GM19023 (cell line): ENCODE measurements around the gene FAM47A.

Experiments
- ATAC-seq: cut with Tn5 transposase; IDR thresholded peaks from one replicate; pipeline ENCODE4 v1.9.1; 2021; ENCODE audit warnings: mild to moderate bottlenecking, moderate library complexity; ENCODE audit not compliant: unreplicated experiment

FAM47A gene

DNA sequence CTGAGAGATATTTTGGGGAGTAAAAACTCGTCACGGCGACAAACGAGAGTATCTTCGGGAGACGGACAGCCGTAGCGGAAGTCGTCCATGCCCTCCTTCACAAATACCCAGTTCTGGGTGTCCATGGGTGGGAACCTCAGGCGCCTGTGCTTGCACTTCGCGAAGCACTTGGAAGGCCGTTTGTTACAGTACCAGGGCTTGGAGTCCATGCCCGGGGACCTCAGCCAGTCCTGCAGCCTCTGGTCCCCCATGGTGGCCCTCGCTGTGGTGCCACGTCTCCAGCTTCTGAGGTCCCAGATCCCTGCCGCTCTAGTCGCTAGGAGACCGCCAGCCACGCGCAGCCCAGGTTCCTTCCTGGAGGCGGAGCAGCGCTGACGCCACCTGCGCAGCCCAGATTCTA, at the start of gene FAM47A:
TSS of gene FAM47A (minus strand) at position 287 of the 400 bp plus-strand sequence. CDS start at position 251, 36 bp downstream.
- ATAC-seq = no peak

DNA sequence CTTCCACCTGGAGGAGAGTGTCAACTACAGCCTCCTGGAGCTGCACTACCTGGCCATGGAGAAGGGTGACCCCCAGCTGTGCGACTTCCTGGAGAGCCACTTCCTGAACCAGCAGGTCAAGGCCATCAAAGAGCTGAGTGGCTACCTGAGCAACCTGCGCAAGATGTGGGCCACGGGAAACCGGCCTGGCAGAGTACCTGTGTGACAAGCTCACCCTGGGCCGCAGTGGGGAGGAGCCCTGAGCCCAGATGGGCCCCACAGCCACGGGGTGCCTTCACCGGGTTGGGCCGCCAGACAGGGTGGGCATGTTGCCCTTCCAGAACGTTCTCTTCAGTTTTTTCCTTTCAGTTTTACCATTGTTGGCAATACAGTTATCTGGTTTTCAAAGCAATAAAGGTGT, 15.2 kb upstream of the FAM47A start:
- ATAC-seq = no peak

DNA sequence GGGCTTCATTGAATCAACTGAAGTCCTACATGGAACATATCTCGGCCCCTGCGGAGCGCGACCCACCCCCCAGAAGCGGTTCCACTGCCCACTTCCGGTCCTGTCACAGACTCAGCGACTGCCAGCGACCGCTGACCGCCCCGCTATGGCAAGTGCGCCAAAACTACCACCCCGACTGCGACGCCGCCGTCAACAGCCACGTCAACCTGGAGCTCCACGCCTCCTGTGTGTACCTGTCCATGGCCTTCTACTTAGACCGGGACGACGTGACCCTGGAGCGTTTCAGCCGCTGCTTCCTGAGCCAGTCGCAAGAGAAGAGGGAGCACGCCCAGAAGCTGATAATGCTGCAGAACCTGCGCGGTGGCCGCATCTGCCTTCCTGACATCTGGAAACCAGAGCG, 14.8 kb upstream of the FAM47A start:
- ATAC-seq = no peak

DNA sequence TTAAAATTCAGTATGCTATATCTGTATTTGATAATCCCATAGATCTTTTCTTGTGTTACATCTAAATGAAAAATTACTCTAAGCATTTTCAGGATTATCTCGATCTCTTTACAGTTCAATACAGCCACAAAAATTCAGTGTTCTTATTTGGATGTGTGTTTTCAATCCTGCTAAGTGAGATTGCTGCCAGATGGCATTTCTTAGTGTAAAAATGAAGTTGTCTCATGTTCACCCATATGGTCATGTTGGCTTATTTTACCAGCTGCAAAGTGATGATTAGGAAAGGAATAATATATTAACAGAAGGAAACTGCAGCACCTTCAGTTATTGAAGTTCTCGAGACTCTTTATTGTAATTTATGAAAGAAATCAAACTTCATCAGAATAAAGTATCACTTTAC, 12.1 kb upstream of the FAM47A start:
- no peak for ATAC-seq

DNA sequence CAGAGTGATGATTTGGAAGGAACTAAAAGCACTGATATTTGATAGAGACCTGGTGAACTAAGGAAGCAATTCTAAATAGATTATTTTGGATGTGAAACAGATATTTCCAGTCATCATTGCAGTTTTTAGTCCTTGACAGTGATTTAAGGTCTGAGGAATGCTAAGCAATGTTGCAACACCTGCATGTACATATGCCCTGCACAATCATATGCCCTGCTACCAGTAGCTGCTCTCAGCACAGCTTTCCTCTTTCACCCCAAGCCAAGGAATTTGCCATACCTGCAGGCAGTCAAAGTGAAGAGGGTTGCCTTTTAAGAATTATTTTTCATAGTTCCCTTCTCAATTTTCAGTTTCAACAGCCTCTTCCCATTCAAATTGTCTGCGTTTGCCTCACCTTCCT, 8.7 kb upstream of the FAM47A start:
- ATAC-seq = no peak

DNA sequence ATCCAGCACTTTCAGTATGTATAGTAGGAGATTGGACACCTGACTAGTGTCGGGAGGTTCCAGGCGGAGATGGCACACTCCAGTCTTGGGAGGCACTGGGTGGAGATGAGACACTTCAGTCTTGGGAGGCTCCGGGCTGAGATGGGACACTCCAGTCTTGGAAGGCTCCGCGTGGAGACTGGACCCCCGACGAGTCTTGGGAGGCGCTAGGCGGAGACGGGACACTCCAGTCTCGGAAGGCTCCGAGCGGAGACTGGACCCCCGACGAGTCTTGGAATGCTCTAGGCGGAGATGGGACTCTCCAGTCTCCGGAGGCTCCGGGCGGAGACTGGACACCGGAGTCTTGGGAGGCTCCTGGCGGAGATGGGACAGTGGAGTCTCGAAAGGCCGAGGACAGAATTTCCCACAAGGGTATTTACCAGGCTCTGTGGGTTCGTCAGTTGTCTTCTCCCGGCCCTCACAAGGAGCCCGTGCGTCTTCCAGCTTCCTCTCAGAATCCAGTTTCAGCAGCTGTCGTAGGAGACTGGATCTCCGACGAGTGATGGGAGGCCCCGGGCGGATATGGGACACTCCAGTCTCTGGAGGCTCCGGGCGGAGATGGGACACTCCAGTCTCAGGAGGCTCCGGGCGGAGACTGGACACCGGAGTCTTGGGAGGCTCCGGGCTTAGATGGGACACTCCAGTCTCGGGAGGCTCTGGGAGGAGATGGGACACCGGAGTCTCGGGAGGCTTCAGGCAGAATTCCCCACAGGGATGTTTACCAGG, 952 bp downstream of the FAM47A start:
- no peak for ATAC-seq

DNA sequence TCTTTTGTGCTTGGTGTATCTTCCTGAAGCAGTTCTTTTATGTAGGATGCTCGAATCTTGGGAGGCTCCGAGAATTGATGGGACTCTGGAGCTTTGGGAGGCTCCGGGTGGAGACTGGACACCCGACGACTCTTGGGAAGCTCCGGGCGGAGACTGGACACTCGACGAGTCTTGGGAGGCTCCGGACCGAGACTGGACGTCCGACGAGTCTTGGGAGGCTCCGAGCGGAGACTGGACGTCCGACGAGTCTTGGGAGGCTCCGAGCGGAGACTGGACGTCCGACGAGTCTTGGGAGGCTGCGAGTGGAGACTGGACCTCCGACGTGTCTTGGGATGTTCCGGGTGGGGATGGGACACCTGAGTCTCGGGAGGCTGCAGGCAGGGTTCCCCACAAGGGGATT, 1.6 kb downstream of the FAM47A start:
- no peak for ATAC-seq

DNA sequence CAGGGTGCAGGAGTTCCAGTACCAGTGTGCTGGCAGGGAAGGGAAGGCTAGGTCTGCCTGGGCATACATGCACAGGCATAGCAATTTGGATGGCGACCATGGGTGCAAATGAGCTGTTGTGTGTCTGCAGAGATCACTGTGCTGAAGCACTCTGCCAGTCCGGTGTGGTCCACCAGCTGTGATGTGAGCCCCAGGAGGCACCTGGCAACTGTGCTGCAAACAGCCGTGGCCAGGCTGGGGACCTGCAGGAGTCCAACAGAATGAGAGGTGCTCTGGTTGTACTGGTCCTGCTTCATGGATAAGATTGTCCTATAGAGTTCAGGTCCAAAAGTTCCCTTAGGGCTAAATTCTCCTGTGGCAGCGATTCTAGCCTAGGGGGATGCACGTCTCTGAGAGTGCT, 6.1 kb downstream of the FAM47A start:
- ATAC-seq = no peak

DNA sequence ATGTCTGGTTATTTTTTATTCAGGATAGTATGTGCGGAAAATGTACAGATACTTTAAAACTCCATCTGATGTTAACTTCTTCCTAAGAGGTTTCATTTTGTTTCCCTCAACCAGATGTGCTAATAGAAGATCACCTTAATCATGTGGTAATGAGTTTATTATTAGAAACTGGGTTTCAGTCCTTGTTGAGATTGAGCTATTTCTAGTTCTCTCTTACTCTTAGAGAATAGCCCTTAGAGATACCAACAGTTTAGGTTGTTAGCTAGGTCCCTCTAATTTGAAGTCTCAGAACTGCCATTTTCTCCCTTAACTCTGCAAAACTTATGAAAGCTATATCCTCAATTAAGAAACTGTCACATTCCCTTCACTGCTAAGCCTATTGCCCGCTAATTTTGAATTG, 13.0 kb downstream of the FAM47A start:
- ATAC-seq = no peak

DNA sequence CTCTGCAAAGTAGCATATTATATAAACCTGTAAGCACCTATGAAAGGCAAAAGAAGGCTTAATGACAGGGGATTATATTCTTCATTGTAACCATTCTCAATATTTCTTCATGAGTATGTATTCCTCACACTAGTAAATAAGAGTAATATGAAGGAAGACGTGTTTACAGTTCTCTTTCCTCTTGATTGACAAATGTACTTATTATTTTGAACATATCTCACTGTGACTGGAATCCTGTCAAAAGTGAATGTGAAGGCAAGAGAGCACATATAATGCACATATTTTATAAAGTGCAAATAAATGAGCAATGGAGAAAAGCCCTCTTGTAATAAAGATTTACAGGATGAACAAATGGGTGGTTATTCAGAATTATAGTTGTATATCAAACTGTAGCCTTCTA, 19.7 kb downstream of the FAM47A start:
- ATAC-seq = no peak
